Keratinocyte (primary cell): ENCODE results near the gene QRICH2. TPM values are rescaled to one million over a fixed set of nuclear protein-coding genes. Genes with fewer than 3 reads are reported as not detected.

Experiments
- DNase-seq: peaks from one replicate; pipeline ENCODE4 v3.0.0-alpha.2; 2011; ENCODE audit warnings: low read depth, missing footprints, low spot score
- FAIRE-seq: peaks from 2 replicates; lab custom pipeline; 2011; peaks lifted over from hg19 to GRCh38; lab: Jason Lieb, UNC
- H2AFZ ChIP-seq: 2 replicates; pipeline ENCODE4 v1.6.0; 2012; ENCODE audit warnings: low read length, control low read depth, inconsistent platforms; ENCODE audit not compliant: control insufficient read depth
- H3K27ac ChIP-seq: 2 replicates; pipeline ENCODE4 v1.5.1; 2011; ENCODE audit warnings: low read length; ENCODE audit not compliant: control insufficient read depth, insufficient read depth
- H3K27me3 ChIP-seq: 3 replicates; pipeline ENCODE4 v1.6.0; 2011; ENCODE audit warnings: low read length; ENCODE audit not compliant: control insufficient read depth, insufficient read depth; ENCODE audit errors: extremely low read depth
- H3K36me3 ChIP-seq, 2 experiments: 2 replicates in 1 of 2; 3 replicates in 1 of 2; pipeline ENCODE4 v1.5.1; 2011; ENCODE audit warnings: low read length in 2 of 2, mild to moderate bottlenecking in 1 of 2; ENCODE audit not compliant: control insufficient read depth in 2 of 2, insufficient read depth in 2 of 2; ENCODE audit errors: extremely low read depth in 1 of 2
- H3K4me1 ChIP-seq: 3 replicates; pipeline ENCODE4 v1.5.1; 2011; ENCODE audit warnings: low read length; ENCODE audit not compliant: control insufficient read depth, insufficient read depth; ENCODE audit errors: extremely low read depth
- H3K4me2 ChIP-seq: 3 replicates; pipeline ENCODE4 v1.6.0; 2011; ENCODE audit warnings: low read depth, low read length; ENCODE audit not compliant: control insufficient read depth, insufficient read depth; ENCODE audit errors: extremely low read depth
- H3K4me3 ChIP-seq, 3 experiments: fragments of 200-600 bp in 1 of 3; sonication (generic) in 1 of 3; 2 replicates in 2 of 3; 3 replicates in 1 of 3; pipeline ENCODE4 v1.5.1; 2011 to 2016; ENCODE audit warnings: low read length in 3 of 3, mild to moderate bottlenecking in 3 of 3, control low read depth in 2 of 3, inconsistent platforms in 1 of 3, low read depth in 1 of 3, mixed read lengths in 1 of 3, mixed run types in 1 of 3, moderate library complexity in 1 of 3; ENCODE audit not compliant: control insufficient read depth in 2 of 3, insufficient read depth in 2 of 3; ENCODE audit errors: extremely low read depth in 1 of 3
- H3K79me2 ChIP-seq: 2 replicates; pipeline ENCODE4 v1.6.0; 2012; ENCODE audit warnings: low read length; ENCODE audit not compliant: control insufficient read depth, insufficient read depth
- H3K9ac ChIP-seq: 3 replicates; pipeline ENCODE4 v1.6.0; 2011; ENCODE audit warnings: low read length; ENCODE audit not compliant: control insufficient read depth, insufficient read depth; ENCODE audit errors: extremely low read depth
- H3K9me1 ChIP-seq: 3 replicates; pipeline ENCODE4 v1.6.0; 2011; ENCODE audit warnings: low read length; ENCODE audit not compliant: control insufficient read depth, insufficient read depth; ENCODE audit errors: extremely low read depth
- H3K9me3 ChIP-seq: 2 replicates; pipeline ENCODE4 v1.5.1; 2012; ENCODE audit warnings: low read depth, low read length; ENCODE audit not compliant: control insufficient read depth
- H4K20me1 ChIP-seq: 3 replicates; pipeline ENCODE4 v1.6.0; 2011; ENCODE audit warnings: low read length; ENCODE audit not compliant: control insufficient read depth, insufficient read depth; ENCODE audit errors: extremely low read depth
- EZH2 ChIP-seq: IDR thresholded peaks from one replicate; pipeline ENCODE4 v1.6.1; 2012; ENCODE audit warnings: inconsistent platforms, mild to moderate bottlenecking, low read length, moderate library complexity
- dilution Hi-C: fragments of 300-500 bp; cut with MboI; formaldehyde crosslinking; loops from one replicate; pipeline ENCODE4 v1.7.0; 2020; ENCODE audit warnings: low sequenced_read_pairs; ENCODE audit not compliant: extremely low pct_ligation_motif_present
- polyA plus RNA-seq, 5 experiments: library from polyadenylated mRNA; depleted of rRNA in 3 of 5; stranded (reverse) in 3 of 5; stranded (forward) in 1 of 5; unstranded in 1 of 5; fragments of >200 nt; gene quantifications; 1 replicate in 1 of 5; 2 replicates in 3 of 5; 3 replicates in 1 of 5; pipeline versions ENCODE4 v1.2.1 to v1.2.3, GENCODE V29; 2011 to 2012; ENCODE audit warnings: missing spikeins in 2 of 5, low read depth in 1 of 5, low replicate concordance in 1 of 5
- TF ChIP-seq, protein P1 (sequence below), 3 experiments: IDR thresholded peaks in 1 of 3; conservative IDR thresholded peaks in 1 of 3; optimal IDR thresholded peaks in 1 of 3; 2 replicates in 2 of 3; 3 replicates in 1 of 3; pipeline versions ENCODE3 to v1.5.1; 2011; ENCODE audit warnings: low read length in 3 of 3, mild to moderate bottlenecking in 3 of 3, moderate library complexity in 2 of 3, control low read depth in 1 of 3, inconsistent platforms in 1 of 3; ENCODE audit not compliant: insufficient read depth in 2 of 3; ENCODE audit errors: extremely low read depth in 1 of 3

Gene QRICH2
- polyA plus RNA-seq, 1 donor (not counting 4 experiments of a cell fraction or from before 2014, with no cell fraction given) = 1.6 TPM

DNA sequence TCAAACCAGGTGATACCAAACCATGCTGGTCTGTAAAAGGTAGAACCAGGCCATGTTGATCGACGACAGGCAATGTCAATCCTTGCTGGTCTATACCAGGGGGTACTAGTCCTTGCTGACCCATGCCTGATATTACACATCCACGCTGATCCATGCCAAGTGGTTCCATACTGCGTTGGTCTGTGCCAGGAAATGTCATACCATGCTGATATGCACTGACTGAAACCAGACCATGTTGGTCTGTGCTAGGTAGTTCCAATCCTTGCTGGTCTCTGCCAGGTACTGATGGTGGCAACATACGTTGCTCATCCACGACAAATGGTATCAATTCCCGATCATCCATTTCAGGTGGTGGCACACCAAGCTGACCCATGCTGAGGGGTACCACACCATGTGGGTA, 15.0 kb downstream of the QRICH2 start:
- H3K9ac ChIP-seq = no peak overlapping the region
- H4K20me1 ChIP-seq = no peaks in the 10 kb centered on the region
- no peak overlapping the region for H3K4me2 ChIP-seq
- H3K27ac ChIP-seq = no peak overlapping the region
- peaks cover 3 to 11% of the 10 kb centered on the region in 2 experiments for H3K36me3 ChIP-seq
- no peak for DNase-seq
- no peaks in the 10 kb centered on the region for H3K4me1 ChIP-seq
- H3K79me2 ChIP-seq = no peaks in the 10 kb centered on the region
- H3K9me1 ChIP-seq = no peaks in the 10 kb centered on the region
- no peaks in the 10 kb centered on the region for H3K27me3 ChIP-seq
- TF ChIP-seq EZH2 = no peak
- TF ChIP-seq, protein P1, sequence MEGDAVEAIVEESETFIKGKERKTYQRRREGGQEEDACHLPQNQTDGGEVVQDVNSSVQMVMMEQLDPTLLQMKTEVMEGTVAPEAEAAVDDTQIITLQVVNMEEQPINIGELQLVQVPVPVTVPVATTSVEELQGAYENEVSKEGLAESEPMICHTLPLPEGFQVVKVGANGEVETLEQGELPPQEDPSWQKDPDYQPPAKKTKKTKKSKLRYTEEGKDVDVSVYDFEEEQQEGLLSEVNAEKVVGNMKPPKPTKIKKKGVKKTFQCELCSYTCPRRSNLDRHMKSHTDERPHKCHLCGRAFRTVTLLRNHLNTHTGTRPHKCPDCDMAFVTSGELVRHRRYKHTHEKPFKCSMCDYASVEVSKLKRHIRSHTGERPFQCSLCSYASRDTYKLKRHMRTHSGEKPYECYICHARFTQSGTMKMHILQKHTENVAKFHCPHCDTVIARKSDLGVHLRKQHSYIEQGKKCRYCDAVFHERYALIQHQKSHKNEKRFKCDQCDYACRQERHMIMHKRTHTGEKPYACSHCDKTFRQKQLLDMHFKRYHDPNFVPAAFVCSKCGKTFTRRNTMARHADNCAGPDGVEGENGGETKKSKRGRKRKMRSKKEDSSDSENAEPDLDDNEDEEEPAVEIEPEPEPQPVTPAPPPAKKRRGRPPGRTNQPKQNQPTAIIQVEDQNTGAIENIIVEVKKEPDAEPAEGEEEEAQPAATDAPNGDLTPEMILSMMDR (optimal IDR thresholded peaks at IDR 0.05 in 1 of 3, IDR thresholded peaks at IDR 0.05 in 1 of 3, conservative IDR thresholded peaks at IDR 0.05 in 1 of 3; ENCODE audit: extremely low read depth in 1 of 3, insufficient read depth in 2 of 3, low read length in 3 of 3) = no peak
- no peak for FAIRE-seq
- no peaks in the 10 kb centered on the region for H3K9me3 ChIP-seq
- dilution Hi-C loops = no loop called here
- no peak overlapping the region for H3K4me3 ChIP-seq
- no peak overlapping the region for H2AFZ ChIP-seq

DNA sequence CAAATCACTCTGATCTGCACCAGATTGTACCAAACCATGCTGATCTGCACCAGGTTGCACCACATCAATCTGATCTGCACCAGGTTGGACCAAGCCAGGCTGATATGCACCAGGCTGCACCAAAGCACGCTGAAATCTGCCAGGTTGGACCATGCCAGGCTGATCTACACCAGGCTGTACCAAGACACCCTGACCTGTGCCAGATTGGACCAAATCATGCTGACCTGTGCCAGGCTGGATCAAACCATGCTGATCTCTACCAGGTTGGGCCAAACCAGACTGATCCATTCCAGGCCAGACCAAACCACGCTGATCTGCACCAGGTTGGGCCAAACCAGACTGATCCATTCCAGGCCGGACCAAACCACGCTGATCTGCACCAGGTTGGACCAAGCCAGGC, 15.5 kb downstream of the QRICH2 start:
- no peaks in the 10 kb centered on the region for H3K4me1 ChIP-seq
- H2AFZ ChIP-seq = no peak overlapping the region
- no peak for DNase-seq
- no peak overlapping the region for H3K27ac ChIP-seq
- H3K4me3 ChIP-seq = no peak overlapping the region
- H3K9me1 ChIP-seq = no peaks in the 10 kb centered on the region
- dilution Hi-C loops = no loop called here
- no peaks in the 10 kb centered on the region for H3K9me3 ChIP-seq
- H3K36me3 ChIP-seq = peaks cover 3 to 11% of the 10 kb centered on the region in 2 experiments
- H3K27me3 ChIP-seq = no peaks in the 10 kb centered on the region
- TF ChIP-seq EZH2 = no peak
- TF ChIP-seq, protein P1 (optimal IDR thresholded peaks at IDR 0.05 in 1 of 3, IDR thresholded peaks at IDR 0.05 in 1 of 3, conservative IDR thresholded peaks at IDR 0.05 in 1 of 3; ENCODE audit: extremely low read depth in 1 of 3, insufficient read depth in 2 of 3, low read length in 3 of 3) = no peak
- no peak for FAIRE-seq
- H4K20me1 ChIP-seq = no peaks in the 10 kb centered on the region
- no peak overlapping the region for H3K9ac ChIP-seq
- no peak overlapping the region for H3K4me2 ChIP-seq
- H3K79me2 ChIP-seq = no peaks in the 10 kb centered on the region
